ENCODE results near the gene C12orf56. TPM values are rescaled to one million over a fixed set of nuclear protein-coding genes. Genes with fewer than 3 reads are reported as not detected.
"Not testable (repeated sequence)": the region's sequence is repeated elsewhere in the genome, so short reads cannot be mapped to it uniquely, and the experiment has no call there.

Gene C12orf56
- total RNA-seq, 1 experiment from 2014 or later = 9.3 TPM

- Histone ChIP-seq H3K27me3 (replicated peaks; ENCODE audit: control insufficient read depth, insufficient read depth, low read length) (no peaks in the 10 kb centered on the region), H3K4me1 (no peaks in the 10 kb centered on the region), H3K36me3 (ENCODE audit: control insufficient read depth, insufficient read depth, low read length) (no peaks in the 10 kb centered on the region), H3K9me3 (peaks cover 20% of the 10 kb centered on the region; the same call in 1 of the 2 replicates), H3K4me3 (ENCODE audit: low read depth, low read length) (no peak overlapping the region)
- intact Hi-C loops (cut with micrococcal nuclease; ENCODE audit: unreplicated experiment) = no loop called here
- Mint-ChIP-seq H3K36me3 (ENCODE audit: insufficient read depth, unreplicated experiment) (no peaks in the 10 kb centered on the region), H3K9me3 (ENCODE audit: unreplicated experiment) (peaks cover 11% of the 10 kb centered on the region), H3K27ac (ENCODE audit: unreplicated experiment) (no peak overlapping the region), H3K4me1 (ENCODE audit: low read depth, unreplicated experiment) (no peaks in the 10 kb centered on the region), H3K27me3 (ENCODE audit: insufficient read depth, unreplicated experiment) (no peaks in the 10 kb centered on the region), H3K4me3 (ENCODE audit: unreplicated experiment) (no peak overlapping the region)
- no TSS peak for BruUV-seq (replicated peaks)
- no peak for TF ChIP-seq CTCF (IDR thresholded peaks at IDR 0.05; ENCODE audit: insufficient read depth in 1 of 2, low read depth in 1 of 2, low read length in 1 of 2, severe bottlenecking in 1 of 2, unreplicated experiment in 1 of 2)
- ChIA-PET POLR2A (no interaction called here), CTCF (no interaction called here)
- DNase-seq = no peak
Measured at GRCh38 chr12:64352181-64352580, 38.4 kb downstream of the C12orf56 start.

- H3K4me1 ChIP-seq = no peaks in the 10 kb centered on the region
- H3K27me3 Mint-ChIP-seq (ENCODE audit: insufficient read depth, unreplicated experiment) = no peaks in the 10 kb centered on the region
- POLR2A ChIA-PET = no interaction called here
- no peak overlapping the region for H3K4me3 Mint-ChIP-seq (ENCODE audit: unreplicated experiment)
- CTCF ChIA-PET = no interaction called here
- H3K27ac Mint-ChIP-seq (ENCODE audit: unreplicated experiment) = no peak overlapping the region
- H3K36me3 ChIP-seq (ENCODE audit: control insufficient read depth, insufficient read depth, low read length) = no peaks in the 10 kb centered on the region
- intact Hi-C loops (cut with micrococcal nuclease; ENCODE audit: unreplicated experiment) = no loop called here
- H3K9me3 Mint-ChIP-seq (ENCODE audit: unreplicated experiment) = peaks cover 4% of the 10 kb centered on the region
- no peak for TF ChIP-seq CTCF (IDR thresholded peaks at IDR 0.05; ENCODE audit: insufficient read depth in 1 of 2, low read depth in 1 of 2, low read length in 1 of 2, severe bottlenecking in 1 of 2, unreplicated experiment in 1 of 2)
- H3K4me3 ChIP-seq (ENCODE audit: low read depth, low read length) = no peak overlapping the region
- no peaks in the 10 kb centered on the region for H3K4me1 Mint-ChIP-seq (ENCODE audit: low read depth, unreplicated experiment)
- no peak for DNase-seq
- no TSS peak for BruUV-seq (replicated peaks)
- no peaks in the 10 kb centered on the region for H3K36me3 Mint-ChIP-seq (ENCODE audit: insufficient read depth, unreplicated experiment)
- H3K9me3 ChIP-seq = peaks cover 18% of the 10 kb centered on the region; the same call in 1 of the 2 replicates
- H3K27me3 ChIP-seq (replicated peaks; ENCODE audit: control insufficient read depth, insufficient read depth, low read length) = no peaks in the 10 kb centered on the region
Measured at GRCh38 chr12:64351265-64351664, 39.3 kb downstream of the C12orf56 start.

GRCh38 chr12:64347630-64348029 is 42.9 kb downstream of the C12orf56 start:
- no peak for TF ChIP-seq CTCF (IDR thresholded peaks at IDR 0.05; ENCODE audit: insufficient read depth in 1 of 2, low read depth in 1 of 2, low read length in 1 of 2, severe bottlenecking in 1 of 2, unreplicated experiment in 1 of 2)
- no TSS peak for BruUV-seq (replicated peaks)

GRCh38 chr12:64344631-64345030 is 45.9 kb downstream of the C12orf56 start:
- POLR2A ChIA-PET; H3K36me3 Mint-ChIP-seq (ENCODE audit: insufficient read depth, unreplicated experiment): not testable (repeated sequence)

More at GRCh38 chr12:64347630-64348029, 42.9 kb downstream of the C12orf56 start:
- no peaks in the 10 kb centered on the region for H3K9me3 Mint-ChIP-seq (ENCODE audit: unreplicated experiment)
- no peaks in the 10 kb centered on the region for H3K36me3 ChIP-seq (ENCODE audit: control insufficient read depth, insufficient read depth, low read length)
- no peaks in the 10 kb centered on the region for H3K4me1 Mint-ChIP-seq (ENCODE audit: low read depth, unreplicated experiment)
- ChIA-PET CTCF (no interaction called here), POLR2A (no interaction called here)
- no peak overlapping the region for H3K4me3 Mint-ChIP-seq (ENCODE audit: unreplicated experiment)
- no peaks in the 10 kb centered on the region for H3K27me3 ChIP-seq (replicated peaks; ENCODE audit: control insufficient read depth, insufficient read depth, low read length)
- H3K9me3 ChIP-seq = 0 out of 2 replicates have a peak, but pooled peaks cover 6% of the 10 kb centered on the region
- no peaks in the 10 kb centered on the region for H3K4me1 ChIP-seq
- H3K27ac Mint-ChIP-seq (ENCODE audit: unreplicated experiment) = no peak overlapping the region
- DNase-seq = no peak
- no peak overlapping the region for H3K4me3 ChIP-seq (ENCODE audit: low read depth, low read length)
- intact Hi-C loops (cut with micrococcal nuclease; ENCODE audit: unreplicated experiment) = no loop called here
- no peaks in the 10 kb centered on the region for H3K36me3 Mint-ChIP-seq (ENCODE audit: insufficient read depth, unreplicated experiment)
- H3K27me3 Mint-ChIP-seq (ENCODE audit: insufficient read depth, unreplicated experiment) = no peaks in the 10 kb centered on the region

GRCh38 chr12:64340546-64340945 is 50.0 kb downstream of the C12orf56 start:
- not testable (repeated sequence) for H3K4me1 Mint-ChIP-seq (ENCODE audit: low read depth, unreplicated experiment)

More at GRCh38 chr12:64344631-64345030, 45.9 kb downstream of the C12orf56 start:
- CTCF ChIA-PET; H3K9me3 ChIP-seq; intact Hi-C loops (cut with micrococcal nuclease; ENCODE audit: unreplicated experiment); H3K4me1 ChIP-seq; DNase-seq; H3K27ac Mint-ChIP-seq (ENCODE audit: unreplicated experiment); BruUV-seq (replicated peaks); H3K36me3 ChIP-seq (ENCODE audit: control insufficient read depth, insufficient read depth, low read length); H3K9me3 Mint-ChIP-seq (ENCODE audit: unreplicated experiment); H3K27me3 ChIP-seq (replicated peaks; ENCODE audit: control insufficient read depth, insufficient read depth, low read length); H3K4me1 Mint-ChIP-seq (ENCODE audit: low read depth, unreplicated experiment); H3K27me3 Mint-ChIP-seq (ENCODE audit: insufficient read depth, unreplicated experiment); H3K4me3 Mint-ChIP-seq (ENCODE audit: unreplicated experiment); H3K4me3 ChIP-seq (ENCODE audit: low read depth, low read length): not testable (repeated sequence)

More at GRCh38 chr12:64340546-64340945, 50.0 kb downstream of the C12orf56 start:
- BruUV-seq (replicated peaks); H3K27ac Mint-ChIP-seq (ENCODE audit: unreplicated experiment); DNase-seq; H3K27me3 ChIP-seq (replicated peaks; ENCODE audit: control insufficient read depth, insufficient read depth, low read length); H3K36me3 Mint-ChIP-seq (ENCODE audit: insufficient read depth, unreplicated experiment); H3K4me3 Mint-ChIP-seq (ENCODE audit: unreplicated experiment); H3K36me3 ChIP-seq (ENCODE audit: control insufficient read depth, insufficient read depth, low read length); CTCF ChIA-PET; H3K27me3 Mint-ChIP-seq (ENCODE audit: insufficient read depth, unreplicated experiment); H3K9me3 ChIP-seq; H3K9me3 Mint-ChIP-seq (ENCODE audit: unreplicated experiment); POLR2A ChIA-PET; intact Hi-C loops (cut with micrococcal nuclease; ENCODE audit: unreplicated experiment); H3K4me3 ChIP-seq (ENCODE audit: low read depth, low read length); H3K4me1 ChIP-seq: not testable (repeated sequence)

Data from Caco-2 (cell line).